NOMO-1 (cell line): Measurements from ENCODE around the gene RASGRF2.

Experiments used
- DNase-seq, 2 experiments: peaks; one replicate each; lab custom pipeline; 2025; ENCODE audit not compliant: unreplicated experiment in 2 of 2; lab: John Stamatoyannopoulos, UW

The RASGRF2 gene

DNA sequence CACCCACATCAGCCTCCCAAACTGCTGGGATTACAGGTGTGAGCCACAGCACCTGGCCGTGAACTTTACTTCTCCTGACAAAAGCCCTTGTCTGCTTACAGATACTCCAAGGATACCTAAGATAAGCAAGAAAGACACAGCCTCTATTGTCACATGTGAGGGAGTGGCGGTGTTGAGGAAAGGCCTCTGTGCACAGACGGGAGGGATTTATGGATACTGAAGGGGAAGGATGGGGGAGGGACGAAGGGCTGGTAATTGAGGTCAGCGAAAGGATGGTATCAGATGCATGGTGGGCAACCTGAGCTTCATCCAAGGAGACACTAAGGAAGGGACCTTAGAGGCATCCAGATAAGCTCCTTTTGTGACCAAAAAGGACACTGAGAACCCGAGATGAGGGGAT is 206.3 kb downstream of the RASGRF2 start:
- DNase-seq, result no peak

GRCh38 chr5:81167078-81167477 is 206.9 kb downstream of the RASGRF2 start:
- no peak for DNase-seq

- no peak for DNase-seq
These were observed 207.4 kb downstream of the RASGRF2 start for GRCh38 chr5:81167544-81167943.

GRCh38 chr5:81169924-81170323 is 209.8 kb downstream of the RASGRF2 start:
- DNase-seq, result no peak

GRCh38 chr5:81171769-81172168 is 211.6 kb downstream of the RASGRF2 start:
- no peak for DNase-seq

- no peak for DNase-seq
These were observed 212.5 kb downstream of the RASGRF2 start for GRCh38 chr5:81172710-81173109.

GRCh38 chr5:81177061-81177460 is 216.9 kb downstream of the RASGRF2 start:
- DNase-seq, result no peak

GRCh38 chr5:81179959-81180358 is 219.8 kb downstream of the RASGRF2 start:
- DNase-seq, result no peak

DNA sequence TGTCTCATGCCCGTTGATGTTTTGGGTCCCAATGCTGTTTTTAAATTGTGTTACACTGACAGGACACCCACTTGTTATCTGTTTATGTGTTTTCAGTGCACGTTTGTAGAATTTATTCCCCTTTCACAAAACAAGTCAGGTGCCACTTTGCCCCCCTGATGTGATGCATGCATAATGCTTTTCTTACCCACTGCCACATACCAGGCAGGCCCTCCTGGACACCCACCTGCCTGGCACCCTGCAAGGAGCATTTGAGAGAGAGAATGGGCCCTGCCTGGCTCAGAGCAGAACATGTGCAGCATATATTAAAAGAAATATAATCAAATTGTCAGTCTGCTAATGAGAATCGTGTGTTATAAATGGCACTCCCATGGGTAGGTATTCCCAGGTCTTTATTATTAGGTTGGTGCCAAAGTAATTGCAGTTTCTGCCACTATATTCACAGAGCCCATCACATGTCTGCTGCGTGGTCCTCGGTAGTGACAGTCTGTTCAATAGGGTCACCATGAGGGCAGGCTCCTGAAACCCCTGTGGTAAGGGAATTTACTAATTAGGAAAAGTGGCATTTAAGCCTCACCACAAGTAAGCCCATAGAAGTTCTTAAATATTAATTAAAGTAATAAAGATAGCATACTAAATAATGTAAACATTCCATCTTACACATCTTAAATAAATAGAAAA is 220.8 kb downstream of the RASGRF2 start:
- no peak for DNase-seq

- DNase-seq, result peak in 1 of 2 experiments; percentile 1
These were observed 221.6 kb downstream of the RASGRF2 start for GRCh38 chr5:81181576-81182316.

- no peak for DNase-seq
These were observed 222.5 kb downstream of the RASGRF2 start for GRCh38 chr5:81182396-81183390.

GRCh38 chr5:81183811-81184748 is 223.9 kb downstream of the RASGRF2 start:
- DNase-seq, result no peak

DNA sequence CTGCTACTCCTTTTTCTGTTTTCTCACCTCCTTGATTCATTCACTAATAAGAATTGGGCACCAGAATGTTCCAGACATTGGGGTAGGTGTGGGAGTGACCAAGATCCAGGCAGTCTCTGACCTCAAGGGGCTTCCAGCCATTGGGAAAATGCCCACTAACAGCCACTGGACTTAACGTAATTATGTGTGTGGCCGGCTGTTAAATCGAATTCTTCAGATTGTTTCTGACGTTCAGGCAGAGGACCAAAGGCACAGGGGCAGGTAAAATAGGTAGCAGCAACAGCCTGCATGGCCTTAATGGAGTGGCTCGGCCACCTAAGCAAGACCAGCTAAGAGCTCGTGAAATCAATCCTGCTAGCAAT is 224.6 kb downstream of the RASGRF2 start:
- no peak for DNase-seq

DNA sequence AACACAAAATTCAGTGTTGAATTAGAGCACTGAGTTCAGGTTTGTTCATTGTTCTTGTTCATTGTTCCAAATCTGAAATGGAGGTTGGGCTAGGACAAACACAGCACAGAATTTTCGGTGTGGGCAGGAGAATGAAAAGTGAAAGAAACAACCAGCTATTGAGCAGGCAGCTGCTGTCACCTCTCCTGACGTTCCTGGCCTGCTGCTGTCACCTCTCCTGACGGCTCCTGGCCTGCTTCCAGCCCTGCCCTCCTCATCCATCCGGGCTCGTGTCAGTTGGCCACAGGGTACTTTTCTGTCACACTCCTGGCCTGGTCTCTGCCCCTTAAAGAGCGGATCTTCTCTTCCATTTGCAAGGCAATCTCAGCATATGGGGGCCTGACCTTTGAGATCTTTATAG is 227.7 kb downstream of the RASGRF2 start:
- DNase-seq, result no peak

GRCh38 chr5:81188962-81189361 is 228.8 kb downstream of the RASGRF2 start:
- DNase-seq, result no peak

DNA sequence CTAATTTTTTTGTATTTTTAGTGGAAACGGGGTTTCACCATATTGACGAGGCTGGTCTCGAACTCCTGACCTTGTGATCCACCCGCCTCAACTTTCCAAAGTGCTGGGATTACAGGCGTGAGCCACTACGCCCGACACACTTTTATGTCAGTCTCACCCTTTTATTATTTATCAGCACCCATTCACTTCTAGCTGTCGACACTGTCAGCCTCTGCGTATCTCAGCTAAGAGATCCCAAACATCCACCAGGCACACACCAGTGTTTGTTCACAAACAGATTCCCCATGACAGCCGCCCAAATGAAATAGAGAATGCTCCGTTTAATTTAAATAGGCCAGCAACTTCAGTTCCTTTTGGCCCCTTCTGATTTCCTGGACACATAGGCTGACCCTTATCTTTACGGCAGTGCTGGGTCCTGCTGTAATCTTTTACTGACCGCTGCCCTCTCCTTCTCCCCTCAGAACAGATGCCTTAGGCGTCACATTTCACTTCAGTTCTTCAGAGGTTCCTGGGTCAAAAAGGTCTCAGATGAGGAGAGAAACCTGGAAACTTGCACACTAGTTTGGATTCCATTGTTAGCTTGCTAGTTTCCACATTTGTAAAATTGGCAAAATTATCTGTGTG is 229.8 kb downstream of the RASGRF2 start:
- no peak for DNase-seq

DNA sequence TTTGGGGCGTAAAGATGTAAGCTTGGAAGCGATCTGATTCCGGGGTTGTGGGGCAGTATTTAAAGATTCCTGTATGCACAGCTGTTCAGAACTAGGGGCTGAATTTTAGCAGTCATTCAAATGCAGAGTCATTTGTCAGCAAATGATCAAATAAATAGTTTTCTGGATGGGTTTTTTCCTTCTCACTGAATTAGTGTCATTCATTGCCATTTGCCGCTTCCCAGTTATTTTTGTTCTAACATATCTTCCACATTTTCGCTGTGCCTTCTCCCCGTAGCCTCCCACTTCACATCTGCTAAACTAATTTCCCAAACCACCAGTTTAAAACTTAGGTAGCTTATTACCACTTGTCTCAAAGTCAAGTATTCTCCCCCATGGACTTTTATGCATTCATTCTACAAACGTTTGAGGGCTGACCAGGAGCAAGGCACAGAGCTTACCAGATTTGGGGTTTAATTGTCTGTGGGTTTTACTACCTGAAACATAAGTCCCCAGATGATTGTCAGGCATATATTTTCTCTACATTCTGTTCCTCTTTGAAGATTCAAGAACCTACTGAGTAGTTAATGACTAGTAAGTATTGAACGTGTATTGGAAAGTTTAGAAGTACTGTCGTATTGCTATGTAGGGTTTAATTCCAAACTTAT is 231.7 kb downstream of the RASGRF2 start:
- DNase-seq, result no peak

DNA sequence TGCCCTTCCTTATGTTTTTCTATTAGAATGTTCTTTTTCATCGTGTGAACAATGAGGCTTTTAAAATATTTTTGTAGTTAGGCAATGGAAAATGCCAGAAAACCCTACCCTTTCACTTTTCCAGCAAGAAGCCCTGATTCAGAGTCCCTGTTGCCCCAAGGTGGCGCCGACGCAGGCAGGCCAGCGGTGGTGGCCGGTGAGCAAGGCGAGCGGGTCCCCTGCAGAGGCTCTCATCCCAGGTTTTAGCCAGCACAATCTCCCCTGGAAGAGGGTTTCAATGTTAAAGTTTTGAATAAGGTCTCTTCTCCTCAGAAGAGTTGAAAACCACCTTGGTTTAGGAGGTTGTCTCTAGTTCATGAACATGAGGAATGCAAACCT is 232.2 kb downstream of the RASGRF2 start:
- no peak for DNase-seq

GRCh38 chr5:81194633-81195334 is 234.6 kb downstream of the RASGRF2 start:
- peak; percentile 74 to 82 for DNase-seq
